Activated B cell treated with CpG ODN at 0.5 μM for 24 hours (primary cell): Measurements from ENCODE around the gene PTPN6. TPM values are rescaled to one million over a fixed set of nuclear protein-coding genes. Genes with fewer than 3 reads are reported as not detected.

Experiments
- ATAC-seq: fragments of 200-7000 bp; cut with Tn5 transposase; one replicate; pipeline ENCODE4 v1.10.0; 2021; ENCODE audit warnings: low read depth, mild to moderate bottlenecking, moderate library complexity
- CTCF ChIA-PET: fragments of 350-600 bp; sonication (Branson Sonifier 250); formaldehyde crosslinking; loops from one replicate; lab custom pipeline; 2021; ENCODE audit warnings: antibody characterized with exemption; lab: Charles Lee
- POLR2A ChIA-PET: fragments of 350-600 bp; sonication (Branson Sonifier 250); formaldehyde crosslinking; loops from one replicate; lab custom pipeline; 2021; ENCODE audit warnings: antibody characterized with exemption; lab: Charles Lee
- DNase-seq: peaks from one replicate; pipeline ENCODE4 v3.0.0; 2022
- H3K27ac Mint-ChIP-seq: one replicate; pipeline ENCODE4 v1.8.0; 2020; ENCODE audit warnings: mixed read lengths
- H3K27me3 Mint-ChIP-seq: one replicate; pipeline ENCODE4 v1.8.0; 2021; ENCODE audit warnings: mixed read lengths
- H3K36me3 Mint-ChIP-seq: one replicate; pipeline ENCODE4 v1.8.0; 2021; ENCODE audit warnings: low read depth, mixed read lengths
- H3K4me1 Mint-ChIP-seq: one replicate; pipeline ENCODE4 v1.8.0; 2021; ENCODE audit warnings: mixed read lengths
- H3K4me3 Mint-ChIP-seq: one replicate; pipeline ENCODE4 v1.8.0; 2020; ENCODE audit warnings: mild to moderate bottlenecking, mixed read lengths
- H3K9me3 Mint-ChIP-seq: one replicate; pipeline ENCODE4 v1.8.0; 2020; ENCODE audit warnings: mixed read lengths
- CTCF ChIP-seq: fragments of 200-600 bp; IDR thresholded peaks from one replicate; pipeline ENCODE4 v1.8.0; 2022; ENCODE audit warnings: antibody characterized with exemption, mild to moderate bottlenecking
- intact Hi-C: fragments of 100-400 bp; cut with micrococcal nuclease; formaldehyde crosslinking; loops from one replicate; pipeline ENCODE4 v1.15.1; 2024
- total RNA-seq: library from RNA; stranded (reverse); gene quantifications from 2 replicates; pipeline ENCODE4 v1.2.3, GENCODE V29; 2022

Gene PTPN6
- total RNA-seq, 1 donor from 2014 or later: 393 TPM

GRCh38 chr12:6957741-6958608, 6.8 kb downstream of the PTPN6 start:
- Mint-ChIP-seq H3K36me3 (peaks cover 75% of the 10 kb centered on the region), H3K27ac (peak overlapping the region; percentile 98), H3K9me3 (no peaks in the 10 kb centered on the region), H3K27me3 (no peaks in the 10 kb centered on the region), H3K4me3 (peak overlapping the region; percentile 88), H3K4me1 (peaks cover 100% of the 10 kb centered on the region)
- DNase-seq: no peak
- ChIA-PET POLR2A (interaction anchor here (0.6 to 17.0 kb wide), 6 partner anchors 10 to 323 kb away, joined by 3 to 1516 read pairs (median 8); partner anchors contain the start of genes C12orf57, PTPN6, RNU7-1 and SPSB2), CTCF (interaction anchor here (1.2 to 13.0 kb wide), 3 partner anchors 12 to 154 kb away, joined by 3 to 571 read pairs (median 3); partner anchors contain the start of genes C12orf57, PTPN6 and RNU7-1)
- no peak for ATAC-seq
- intact Hi-C loops: loop anchor here (10.0 kb wide), 2 partner anchors 323 to 533 kb away; partner anchors contain the start of gene LPAR5
- TF ChIP-seq CTCF: no peak

- H3K36me3 Mint-ChIP-seq: peaks cover 69% of the 10 kb centered on the region
- H3K27me3 Mint-ChIP-seq: no peaks in the 10 kb centered on the region
- ChIA-PET POLR2A (interaction anchor here (0.6 to 17.0 kb wide), 11 partner anchors 10 to 425 kb away, joined by 3 to 1516 read pairs (median 4); partner anchors contain the start of genes C12orf57, COPS7A, GAPDH and PTPN6), CTCF (interaction anchor here (1.2 to 13.0 kb wide), 3 partner anchors 12 to 153 kb away, joined by 3 to 571 read pairs (median 3); partner anchors contain the start of genes C12orf57, PTPN6 and RNU7-1)
- ATAC-seq: no peak
- DNase-seq: peak; percentile 27
- H3K27ac Mint-ChIP-seq: peak overlapping the region; percentile 98
- H3K9me3 Mint-ChIP-seq: no peaks in the 10 kb centered on the region
- peak overlapping the region; percentile 88 for H3K4me3 Mint-ChIP-seq
- no peak for TF ChIP-seq CTCF
- H3K4me1 Mint-ChIP-seq: peaks cover 97% of the 10 kb centered on the region
- intact Hi-C loops: loop anchor here (1.0 to 10.0 kb wide), 3 partner anchors 7 to 534 kb away; partner anchors contain the start of genes LPAR5 and PTPN6
Observed at GRCh38 chr12:6958609-6959057, 7.5 kb downstream of the PTPN6 start.

GRCh38 chr12:6959058-6959804, 8.1 kb downstream of the PTPN6 start:
- ChIA-PET CTCF (interaction anchor here (1.4 to 13.0 kb wide), 3 partner anchors 13 to 35 kb away, joined by 3 to 571 read pairs (median 10); partner anchors contain the start of genes C12orf57, PTPN6 and RNU7-1), POLR2A (interaction anchor here (0.6 to 17.0 kb wide), 14 partner anchors 9 to 425 kb away, joined by 3 to 1516 read pairs (median 4); partner anchors contain the start of genes C12orf57, CLSTN3, COPS7A and GAPDH)
- H3K4me3 Mint-ChIP-seq: peak overlapping the region; percentile 88
- H3K9me3 Mint-ChIP-seq: no peaks in the 10 kb centered on the region
- DNase-seq (peak; percentile 65), ATAC-seq (peak; percentile 62)
- H3K27me3 Mint-ChIP-seq: no peaks in the 10 kb centered on the region
- H3K27ac Mint-ChIP-seq: peak overlapping the region; percentile 98
- H3K4me1 Mint-ChIP-seq: peaks cover 93% of the 10 kb centered on the region
- intact Hi-C loops: loop anchor here (1.0 to 10.0 kb wide), 3 partner anchors 8 to 534 kb away; partner anchors contain the start of genes LPAR5 and PTPN6
- TF ChIP-seq CTCF: no peak
- peaks cover 63% of the 10 kb centered on the region for H3K36me3 Mint-ChIP-seq

GRCh38 chr12:6959805-6960592, 8.8 kb downstream of the PTPN6 start:
- no peak for ATAC-seq

More at GRCh38 chr12:6959805-6960592, 8.8 kb downstream of the PTPN6 start:
- intact Hi-C loops: loop anchor here (1.0 to 10.0 kb wide), 3 partner anchors 9 to 535 kb away; partner anchors contain the start of genes LPAR5 and PTPN6
- Mint-ChIP-seq H3K27me3 (no peaks in the 10 kb centered on the region), H3K4me3 (peak overlapping the region; percentile 88), H3K4me1 (peaks cover 93% of the 10 kb centered on the region), H3K36me3 (peaks cover 58% of the 10 kb centered on the region), H3K27ac (peak overlapping the region; percentile 98), H3K9me3 (no peaks in the 10 kb centered on the region)
- ChIA-PET CTCF (interaction anchor here (1.4 to 13.0 kb wide), 6 partner anchors 14 to 88 kb away, joined by 3 to 571 read pairs (median 10); partner anchors contain the start of genes C12orf57, LPCAT3, PTPN6 and RNU7-1), POLR2A (interaction anchor here (0.7 to 17.0 kb wide), 14 partner anchors 9 to 170 kb away, joined by 3 to 1516 read pairs (median 4); partner anchors contain the start of genes C12orf57, CLSTN3, EMG1 and LPCAT3)
- DNase-seq: no peak
- no peak for TF ChIP-seq CTCF
